GM12892 (cell line): ENCODE results near the gene GJA3.

Experiments
- DNase-seq: peaks from one replicate; pipeline ENCODE4 v3.0.0; 2011; ENCODE audit not compliant: insufficient read length
- FAIRE-seq: peaks from 2 replicates; lab custom pipeline; 2011; peaks lifted over from hg19 to GRCh38; lab: Jason Lieb, UNC
- POLR2A ChIP-seq: IDR thresholded peaks from 2 replicates; pipeline ENCODE4 v1.6.1; 2011; ENCODE audit warnings: low read depth, low read length, control low read depth
- POLR2AphosphoS5 ChIP-seq: IDR thresholded peaks from 2 replicates; pipeline ENCODE4 v1.6.1; 2011; ENCODE audit warnings: low read depth, low read length, control low read depth
- TAF1 ChIP-seq: IDR thresholded peaks from 2 replicates; pipeline ENCODE4 v1.6.1; 2011; ENCODE audit warnings: low read depth, mild to moderate bottlenecking, control low read depth, low read length, borderline replicate concordance

Gene GJA3

DNA sequence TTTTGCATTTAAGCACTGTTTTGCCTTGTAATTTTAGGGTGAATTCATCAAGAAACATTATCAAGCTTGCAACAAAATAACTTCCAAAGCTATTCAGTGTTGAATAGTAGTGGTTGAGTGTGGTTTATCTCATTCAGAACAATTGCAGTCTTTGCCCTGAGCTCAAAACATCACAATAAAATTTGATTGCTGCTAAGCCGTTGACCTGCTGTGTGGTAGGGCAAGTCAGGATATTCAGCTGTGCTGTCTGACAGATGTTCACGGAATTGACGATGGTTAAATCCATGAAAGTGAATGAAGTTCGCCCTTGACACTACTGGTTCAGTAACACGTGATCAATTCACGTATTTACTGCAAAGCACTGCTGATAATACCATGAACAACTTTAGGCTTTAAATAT is 66.9 kb downstream of the GJA3 start:
- FAIRE-seq, result no peak

DNA sequence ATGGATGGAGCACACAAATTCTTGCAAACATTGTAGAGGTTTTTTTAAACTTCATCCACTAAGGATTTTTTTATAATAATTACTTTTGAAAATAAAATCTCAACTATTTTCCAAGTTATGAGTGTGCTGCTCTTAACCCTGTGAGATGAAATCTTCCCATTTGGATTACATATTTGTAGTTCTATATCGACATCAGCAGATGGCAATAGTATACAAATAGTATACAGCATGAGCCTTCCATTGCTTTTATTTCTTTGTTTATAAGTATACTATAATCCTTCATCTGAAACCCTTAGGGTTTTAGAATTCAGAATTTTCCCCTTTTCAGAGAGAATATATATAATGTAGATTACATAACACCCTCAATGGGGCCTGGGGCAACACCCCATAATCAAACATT is 70.5 kb downstream of the GJA3 start:
- TF ChIP-seq POLR2AphosphoS5 (no peak), POLR2A (no peak), TAF1 (no peak)
- DNase-seq (no peak), FAIRE-seq (no peak)

More for the DNA sequence above, 66.9 kb downstream of the GJA3 start:
- no peak for DNase-seq
- TF ChIP-seq POLR2A (no peak), TAF1 (no peak), POLR2AphosphoS5 (no peak)
